ENCODE data around the gene RRAGD.

The RRAGD gene

DNA sequence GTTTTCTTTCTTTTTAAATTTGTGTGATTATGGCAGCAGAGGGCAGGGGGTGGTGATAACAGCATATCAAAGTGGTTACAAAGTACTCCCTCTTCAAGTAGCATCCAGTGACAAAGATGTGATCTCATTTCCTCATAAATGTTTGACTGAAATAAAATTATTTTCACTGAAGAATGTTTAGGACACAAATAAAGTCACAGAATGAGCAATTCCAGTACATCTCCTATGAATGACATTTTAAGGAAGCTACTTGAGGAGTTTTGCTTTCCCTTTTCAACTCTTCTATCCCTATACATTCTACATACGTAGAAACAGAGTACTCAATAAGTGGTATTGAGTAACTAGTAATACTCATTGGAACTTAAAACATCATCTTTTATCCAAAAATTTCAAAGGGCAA, 83.1 kb downstream of the RRAGD start:
- no peak for DNase-seq

DNA sequence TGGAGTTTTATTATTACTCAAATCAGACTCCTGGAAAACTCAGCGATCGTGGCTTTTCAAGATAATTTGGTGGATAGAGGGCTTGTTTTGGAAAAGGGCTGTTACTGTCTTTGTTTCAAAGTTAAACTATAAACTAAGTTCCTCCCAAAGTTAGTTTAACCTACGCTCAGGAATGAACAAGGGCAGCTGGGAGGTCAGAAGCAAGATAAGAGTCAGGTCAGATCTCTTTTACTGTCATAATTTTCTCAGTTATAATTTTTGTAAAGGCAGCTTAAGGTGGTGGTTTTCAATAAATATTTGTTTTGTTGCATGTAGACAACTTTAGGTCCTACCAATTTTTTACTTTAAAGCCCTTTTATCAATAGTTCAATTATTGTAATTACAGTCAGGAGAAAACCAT, 87.8 kb downstream of the RRAGD start:
- DNase-seq: no peak

DNA sequence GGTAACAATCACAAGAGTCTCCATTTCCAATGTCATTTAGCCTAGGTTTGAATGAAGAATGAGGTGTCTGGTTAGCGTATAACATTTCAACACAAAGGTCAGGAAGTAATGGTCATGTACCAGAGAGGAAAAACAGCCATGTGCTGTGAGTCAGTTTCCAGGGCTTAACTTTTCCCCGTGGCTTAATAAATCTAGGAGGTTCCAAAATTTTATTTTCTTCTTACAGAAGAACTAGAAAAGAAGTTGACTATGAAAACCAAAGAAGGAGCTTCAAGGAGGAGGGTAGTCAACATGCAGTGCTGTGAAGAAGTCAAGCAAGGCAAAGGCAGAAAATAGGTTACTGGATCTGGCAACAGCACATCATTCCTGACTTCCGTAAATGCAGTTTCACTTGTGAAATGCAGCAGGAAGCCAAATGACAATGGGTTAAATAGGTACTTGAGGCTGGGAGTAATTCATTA, 88.5 kb downstream of the RRAGD start:
- no peak for DNase-seq

DNA sequence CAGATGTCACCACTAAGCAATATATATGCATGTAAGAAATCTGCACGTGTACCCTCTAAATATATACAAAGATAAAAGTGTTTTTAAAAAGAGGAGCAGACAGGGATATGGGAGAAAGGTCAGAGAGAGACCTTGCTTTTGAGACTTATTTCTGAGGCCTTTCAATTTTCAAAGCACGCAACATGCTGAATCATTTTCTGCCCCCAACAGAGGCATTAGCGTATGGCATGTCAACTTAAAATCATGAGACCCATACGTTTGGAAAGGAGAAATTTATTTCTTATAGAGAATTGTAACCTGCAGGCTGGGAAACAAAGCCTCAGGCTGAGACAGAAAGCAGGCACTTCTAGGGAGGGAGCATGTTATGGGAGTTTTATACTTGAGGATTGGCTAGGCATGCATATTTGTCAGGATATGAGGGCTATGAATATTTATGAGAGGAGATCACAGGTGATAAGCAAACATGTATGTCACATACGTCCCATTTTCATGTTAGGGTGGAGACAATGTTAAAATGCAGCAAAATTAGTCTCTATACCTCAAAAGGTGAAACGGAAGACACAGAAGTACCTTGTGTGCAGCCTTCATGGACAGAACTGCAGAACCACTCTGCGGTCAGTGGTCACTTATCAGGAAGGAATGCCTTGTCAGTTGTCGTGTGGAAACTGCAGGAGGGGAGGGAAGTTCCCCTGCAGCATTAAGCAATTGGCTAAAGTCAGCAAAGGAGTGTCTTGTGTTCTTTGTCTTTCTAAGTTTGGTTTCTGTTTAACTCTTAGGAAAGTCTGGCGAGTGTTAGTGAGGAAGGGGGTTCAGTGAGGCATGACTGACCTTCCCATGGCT, 90.7 kb downstream of the RRAGD start:
- no peak for DNase-seq

DNA sequence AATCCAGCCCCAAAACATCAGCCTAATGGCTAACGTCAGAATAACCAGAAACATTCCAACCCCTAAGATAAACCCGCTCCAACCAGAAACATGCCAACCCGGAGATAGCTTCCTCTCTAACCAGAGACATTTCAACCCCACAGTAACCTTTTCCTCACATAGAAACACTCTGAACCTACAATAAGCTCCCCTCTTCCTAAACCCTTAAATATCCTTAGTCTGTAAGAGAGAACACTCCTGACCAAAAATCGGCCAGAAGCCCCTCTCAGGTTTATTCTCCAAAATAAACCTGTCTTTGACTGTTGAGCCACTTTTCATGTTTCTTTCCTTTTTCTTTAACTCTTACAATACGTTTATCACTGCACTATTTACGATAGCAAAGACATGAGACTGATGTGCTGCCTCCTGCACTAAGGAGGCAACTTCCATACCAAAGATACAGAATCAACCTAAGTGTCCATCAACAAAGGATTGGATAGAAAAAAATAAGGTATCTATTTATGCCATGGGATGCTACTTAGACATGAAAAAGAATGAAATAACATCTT, 92.0 kb downstream of the RRAGD start:
- no peak for DNase-seq

DNA sequence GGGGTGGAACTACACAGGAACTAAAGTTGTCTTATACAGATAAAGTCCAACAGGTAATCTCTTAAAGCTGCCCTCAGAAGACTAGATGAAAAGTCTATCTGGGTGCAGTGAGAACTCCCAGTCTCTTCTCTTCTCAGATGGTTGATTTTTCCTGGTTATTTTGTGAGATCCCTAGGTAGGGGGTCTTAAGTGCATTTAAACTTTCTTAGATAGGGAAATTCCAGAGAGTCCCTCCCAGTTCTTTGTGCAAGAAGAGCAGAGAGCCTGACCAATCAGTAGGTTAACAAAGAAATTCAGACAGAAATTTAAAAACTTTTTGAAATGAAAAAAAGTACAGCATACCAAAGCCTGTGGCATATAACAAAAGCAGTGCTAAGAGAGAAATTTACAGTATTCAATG, 95.0 kb downstream of the RRAGD start:
- no peak for DNase-seq

DNA sequence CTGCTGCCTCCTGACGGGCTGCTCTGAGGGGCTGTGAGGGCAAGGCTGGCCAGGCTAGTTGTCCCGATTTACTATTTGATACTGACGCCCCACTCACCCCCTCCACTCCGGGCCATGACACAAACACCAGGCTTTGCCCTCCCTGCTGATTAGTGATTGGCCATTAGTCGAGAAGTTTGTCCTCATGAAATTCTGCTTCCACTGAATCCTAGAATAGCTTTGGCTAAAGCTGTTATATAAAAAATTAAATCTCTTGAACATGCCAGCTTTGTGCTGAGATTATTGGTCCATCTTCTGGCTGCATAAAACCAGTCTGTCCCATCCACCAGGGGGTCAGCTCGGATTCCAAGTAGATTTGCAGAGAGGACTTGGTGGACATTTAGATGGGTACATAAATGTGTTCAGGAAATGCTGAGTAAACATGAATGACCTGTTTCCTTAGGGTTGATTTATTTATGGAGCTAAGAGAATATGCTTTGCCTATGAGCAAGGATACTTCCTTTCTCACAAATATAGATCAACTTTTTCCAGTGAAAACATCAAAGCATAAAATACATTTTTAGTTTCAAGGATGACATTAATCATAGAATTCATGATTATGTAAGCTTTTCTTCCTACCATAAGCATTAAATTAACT, 96.7 kb downstream of the RRAGD start, which contains the start of gene GABRR2:
Gene GABRR2 (minus strand): TSS at position 51 of the 637 bp plus-strand sequence. CDS start 134 bp downstream, outside the sequence.
- no peak for DNase-seq

DNA sequence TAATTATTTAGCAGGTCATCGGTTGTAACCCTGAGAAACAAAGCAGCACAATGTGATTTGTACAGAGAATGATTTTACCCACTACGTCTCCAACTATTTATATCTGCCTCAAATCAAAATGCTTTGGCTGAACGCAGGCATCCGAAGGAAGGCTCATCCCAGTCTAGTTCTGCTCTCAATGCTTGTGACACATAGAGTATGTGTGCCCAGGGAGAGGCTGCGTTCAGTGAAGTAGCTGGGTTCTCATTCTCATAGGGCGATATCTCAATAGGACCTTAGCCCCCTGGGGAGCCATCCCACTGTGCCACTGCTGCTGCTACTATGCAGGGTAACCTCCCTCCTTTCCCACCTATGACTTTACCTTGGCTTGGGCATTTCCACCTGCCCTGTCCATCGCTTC, 97.4 kb downstream of the RRAGD start:
- no peak for DNase-seq

All from CD4-positive, alpha-beta T cell treated with Interleukin-6 for 4 hours (primary cell).